C4-2B (cell line): ENCODE measurements around the gene GLRX2.

Source experiments
- ZFX ChIP-seq: fragments of 450-650 bp; IDR thresholded peaks from 2 replicates; pipeline ENCODE4 v1.6.1; 2017
- TF ChIP-seq, protein P1 (sequence below): fragments of 450-650 bp; conservative IDR thresholded peaks from 2 replicates; pipeline ENCODE4 v1.5.1; 2017; ENCODE audit warnings: mild to moderate bottlenecking

DNA sequence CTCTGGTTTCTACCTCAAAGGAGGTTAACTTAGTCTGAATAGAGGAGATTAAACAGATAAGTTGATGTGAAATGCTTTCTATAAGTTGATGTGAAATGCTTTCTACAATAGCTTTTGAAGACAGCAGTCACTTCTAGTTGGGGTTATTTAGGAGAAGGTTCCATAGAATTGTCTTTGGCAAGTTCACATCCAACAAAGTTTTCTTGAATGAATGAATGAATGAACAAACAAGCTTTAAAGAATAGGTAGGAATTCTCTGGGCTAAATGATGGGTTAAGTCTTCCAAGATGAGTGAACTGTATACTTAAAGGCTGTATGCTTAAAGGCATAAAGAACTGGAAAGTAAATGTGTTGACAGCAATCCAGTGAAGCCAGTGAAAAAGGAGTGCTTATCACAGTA is 18.5 kb upstream of the GLRX2 start:
- TF ChIP-seq, protein P1, sequence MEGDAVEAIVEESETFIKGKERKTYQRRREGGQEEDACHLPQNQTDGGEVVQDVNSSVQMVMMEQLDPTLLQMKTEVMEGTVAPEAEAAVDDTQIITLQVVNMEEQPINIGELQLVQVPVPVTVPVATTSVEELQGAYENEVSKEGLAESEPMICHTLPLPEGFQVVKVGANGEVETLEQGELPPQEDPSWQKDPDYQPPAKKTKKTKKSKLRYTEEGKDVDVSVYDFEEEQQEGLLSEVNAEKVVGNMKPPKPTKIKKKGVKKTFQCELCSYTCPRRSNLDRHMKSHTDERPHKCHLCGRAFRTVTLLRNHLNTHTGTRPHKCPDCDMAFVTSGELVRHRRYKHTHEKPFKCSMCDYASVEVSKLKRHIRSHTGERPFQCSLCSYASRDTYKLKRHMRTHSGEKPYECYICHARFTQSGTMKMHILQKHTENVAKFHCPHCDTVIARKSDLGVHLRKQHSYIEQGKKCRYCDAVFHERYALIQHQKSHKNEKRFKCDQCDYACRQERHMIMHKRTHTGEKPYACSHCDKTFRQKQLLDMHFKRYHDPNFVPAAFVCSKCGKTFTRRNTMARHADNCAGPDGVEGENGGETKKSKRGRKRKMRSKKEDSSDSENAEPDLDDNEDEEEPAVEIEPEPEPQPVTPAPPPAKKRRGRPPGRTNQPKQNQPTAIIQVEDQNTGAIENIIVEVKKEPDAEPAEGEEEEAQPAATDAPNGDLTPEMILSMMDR, result no peak
- TF ChIP-seq ZFX, result no peak
